GM10266 (cell line): ENCODE data around the gene PHF3.
"Not testable (repeated sequence)": the region's sequence is repeated elsewhere in the genome, so short reads cannot be mapped to it uniquely, and the experiment has no call there.

ENCODE experiments used
- DNase-seq: peaks from one replicate; pipeline ENCODE4 v3.0.0; 2012; ENCODE audit errors: extremely low spot score
- CTCF ChIP-seq: IDR thresholded peaks from 2 replicates; pipeline ENCODE4 v1.5.1; 2012; ENCODE audit warnings: mild to moderate bottlenecking, low read depth; ENCODE audit not compliant: control insufficient read depth, insufficient read depth; ENCODE audit errors: missing control alignments

PHF3 gene

GRCh38 chr6:63744810-63745209, 109.2 kb downstream of the PHF3 start:
- no peak for DNase-seq
- TF ChIP-seq CTCF = no peak

- no peak for TF ChIP-seq CTCF
- no peak for DNase-seq
These were observed 110.2 kb downstream of the PHF3 start for GRCh38 chr6:63745784-63746183.

- TF ChIP-seq CTCF = no peak
- DNase-seq = no peak
These were observed 114.8 kb downstream of the PHF3 start for GRCh38 chr6:63750400-63750799.

- DNase-seq = not testable (repeated sequence)
These were observed 121.7 kb downstream of the PHF3 start for GRCh38 chr6:63757275-63757674.

GRCh38 chr6:63757826-63758225, 122.2 kb downstream of the PHF3 start:
- no peak for TF ChIP-seq CTCF
- no peak for DNase-seq

GRCh38 chr6:63759605-63760105, 124.1 kb downstream of the PHF3 start:
- no peak for DNase-seq
- TF ChIP-seq CTCF = peak; percentile 10

GRCh38 chr6:63760199-63760598, 124.6 kb downstream of the PHF3 start:
- TF ChIP-seq CTCF = no peak
- no peak for DNase-seq

- peak; percentile 30 for TF ChIP-seq CTCF
- DNase-seq = no peak
These were observed 128.8 kb downstream of the PHF3 start for GRCh38 chr6:63764318-63764916.
